ENCODE results near the gene SCAPER.

The SCAPER gene

DNA sequence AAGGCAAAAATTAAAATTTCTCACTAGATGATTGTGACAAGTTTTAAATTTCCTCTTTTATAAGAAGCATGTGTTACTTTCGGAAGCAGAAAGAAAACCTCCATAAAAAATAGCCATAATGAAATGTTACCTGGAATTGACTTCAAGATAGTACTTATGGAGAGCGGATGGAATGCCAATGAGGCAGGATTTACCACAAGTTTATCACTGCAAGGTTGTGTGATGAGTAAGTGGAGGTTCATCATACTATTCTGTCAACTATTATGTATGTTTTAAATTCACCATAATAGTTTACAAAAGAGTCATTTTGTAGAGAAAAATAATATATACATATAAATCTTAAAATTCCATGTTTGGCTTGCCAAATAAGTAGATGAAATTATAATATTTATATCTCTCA is 230.3 kb downstream of the SCAPER start:
- no peak for DNase-seq

DNA sequence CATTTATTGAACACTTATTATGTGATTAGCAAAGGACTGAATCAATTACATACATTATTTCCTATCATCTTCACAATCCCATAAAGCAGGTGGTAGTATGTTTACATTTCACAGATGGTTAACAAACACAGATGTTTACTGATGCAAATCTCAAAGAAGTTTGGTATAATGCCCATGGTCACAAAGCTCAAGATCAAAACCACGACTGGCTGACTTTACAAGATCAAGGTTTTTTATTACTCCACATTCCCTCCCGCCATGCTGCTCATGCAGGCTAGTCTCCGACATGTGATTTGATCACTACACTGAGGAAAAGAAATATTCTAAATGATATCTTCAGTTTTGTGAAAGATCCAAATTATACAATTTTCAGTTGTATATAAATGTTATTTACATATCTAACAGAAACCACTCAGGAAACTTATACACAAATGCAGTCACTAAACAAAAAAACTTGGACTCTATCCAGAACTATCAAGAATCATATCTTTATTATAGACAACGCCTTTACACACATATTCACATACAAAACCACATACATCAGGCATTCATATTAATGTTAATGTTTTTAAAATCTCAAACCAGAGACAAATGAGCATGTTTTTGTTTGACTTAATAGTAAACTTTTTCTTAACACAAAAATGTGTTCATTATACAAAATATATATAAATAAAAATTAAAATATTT is 235.5 kb downstream of the SCAPER start:
- DNase-seq, result no peak

- no peak for DNase-seq
Measured at GRCh38 chr15:76668900-76669299, 236.2 kb downstream of the SCAPER start.

DNA sequence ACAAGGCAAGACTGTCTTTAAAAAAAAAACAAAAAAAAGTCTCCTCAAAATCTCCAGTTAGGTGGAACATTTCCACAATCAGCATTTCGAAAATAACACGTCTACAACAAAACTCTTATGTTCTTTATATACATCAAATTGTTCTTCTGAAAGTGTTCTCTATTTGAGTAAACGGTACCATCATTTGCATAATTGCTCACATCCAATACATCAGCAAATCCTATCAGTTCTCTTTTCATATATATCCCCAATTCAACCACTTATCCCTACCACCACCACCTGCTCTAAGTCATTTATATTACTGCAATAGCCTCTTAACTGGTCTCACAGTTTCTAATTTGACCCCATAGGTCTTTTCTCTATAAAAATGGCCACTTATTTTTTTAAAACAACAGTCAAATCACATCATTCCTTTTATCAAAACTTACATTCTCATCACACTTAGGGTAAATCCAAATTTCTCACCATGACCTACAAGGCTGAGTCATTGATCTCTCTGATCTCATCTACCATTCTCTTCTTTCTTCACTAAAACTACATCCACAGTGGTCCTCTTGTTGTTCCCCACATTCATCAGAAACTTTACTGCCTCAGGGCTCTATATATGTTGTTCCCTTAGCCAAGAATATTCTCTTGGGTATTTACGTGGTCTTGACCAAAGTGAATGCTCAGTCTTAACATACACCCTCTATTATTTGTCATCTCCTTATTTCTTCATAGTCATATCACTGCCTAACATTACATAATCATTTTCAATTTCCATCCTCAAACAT is 237.0 kb downstream of the SCAPER start:
- no peak for DNase-seq

- no peak for DNase-seq
Measured at GRCh38 chr15:76664895-76665294, 240.2 kb downstream of the SCAPER start.

DNA sequence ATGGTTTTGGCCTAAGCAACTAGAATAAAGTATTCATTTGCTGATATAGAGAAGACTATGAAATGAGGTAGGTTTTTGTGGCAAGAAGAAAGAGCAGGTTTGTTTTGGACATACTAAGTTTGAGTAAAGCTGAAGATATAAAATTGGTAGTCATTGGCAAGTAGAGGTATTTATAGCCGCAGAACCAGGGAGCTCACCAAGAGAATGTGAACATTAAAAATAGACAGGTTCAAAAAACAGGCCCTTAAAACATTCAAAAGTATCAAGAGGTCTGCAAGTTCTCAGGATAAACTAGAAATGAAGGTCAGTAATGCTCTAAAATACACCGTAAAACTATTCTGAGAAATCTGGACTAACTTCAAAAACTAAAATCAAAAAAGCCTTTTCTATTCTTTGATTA is 240.7 kb downstream of the SCAPER start:
- no peak for DNase-seq

DNA sequence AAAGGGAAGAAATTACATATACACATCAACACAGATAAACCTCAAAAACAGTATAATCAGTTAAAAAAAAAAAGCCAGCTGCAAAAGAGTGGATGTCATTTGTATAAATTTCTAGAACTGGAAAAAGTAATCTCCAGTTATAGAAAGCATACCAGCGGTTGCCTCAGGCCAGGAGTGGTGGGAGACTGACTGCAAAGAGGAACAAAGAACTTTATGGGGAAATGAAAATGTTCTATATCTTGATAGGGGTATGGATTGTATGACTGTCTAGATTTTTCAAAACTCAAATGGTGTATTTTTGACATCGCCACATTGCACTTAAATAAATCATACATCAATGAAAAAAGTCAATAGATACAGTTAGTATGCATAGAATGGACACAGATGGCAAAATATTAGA is 241.6 kb downstream of the SCAPER start:
- DNase-seq, result no peak

GRCh38 chr15:76648732-76649444 is 256.3 kb downstream of the SCAPER start:
- DNase-seq, result no peak

- DNase-seq, result no peak
Measured at GRCh38 chr15:76647612-76648011, 257.5 kb downstream of the SCAPER start.

DNA sequence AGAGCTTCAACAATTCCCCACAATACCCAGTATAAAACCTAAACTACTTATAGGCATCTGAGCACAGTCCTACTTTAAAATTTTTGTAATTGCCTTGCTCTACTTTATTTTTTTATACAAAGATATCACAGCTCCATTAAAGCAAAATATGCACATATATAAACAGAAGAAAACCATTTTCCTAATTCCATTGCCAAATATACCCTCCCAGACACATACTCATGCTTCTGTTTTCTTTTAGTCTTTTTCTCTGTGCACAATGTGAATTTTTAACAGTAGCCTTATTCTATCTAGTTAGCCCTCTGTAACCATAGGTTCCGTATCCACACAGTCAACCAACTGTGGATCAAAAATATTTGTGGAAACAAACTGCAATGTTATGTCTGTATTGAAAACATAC is 260.5 kb downstream of the SCAPER start:
- no peak for DNase-seq

DNA sequence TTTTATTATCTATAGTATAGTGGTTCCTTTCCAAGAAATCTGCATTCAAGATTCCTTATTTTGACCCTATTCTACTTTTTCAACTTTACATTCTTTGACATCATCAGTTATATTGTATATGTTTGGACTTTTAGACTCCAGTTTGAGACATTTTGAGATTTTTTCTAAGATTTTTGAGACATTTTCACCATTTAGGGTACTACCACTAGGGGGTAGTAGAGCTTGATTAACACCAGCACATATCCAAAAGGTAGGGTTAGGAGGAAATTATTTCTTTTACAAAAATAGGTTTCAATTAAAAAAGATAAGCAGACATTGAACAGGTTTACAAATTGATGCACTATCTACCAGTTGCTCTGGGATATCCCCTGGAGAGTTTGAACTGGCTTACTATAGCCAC is 262.5 kb downstream of the SCAPER start:
- no peak for DNase-seq

GRCh38 chr15:76637166-76637565 is 268.0 kb downstream of the SCAPER start:
- no peak for DNase-seq

DNA sequence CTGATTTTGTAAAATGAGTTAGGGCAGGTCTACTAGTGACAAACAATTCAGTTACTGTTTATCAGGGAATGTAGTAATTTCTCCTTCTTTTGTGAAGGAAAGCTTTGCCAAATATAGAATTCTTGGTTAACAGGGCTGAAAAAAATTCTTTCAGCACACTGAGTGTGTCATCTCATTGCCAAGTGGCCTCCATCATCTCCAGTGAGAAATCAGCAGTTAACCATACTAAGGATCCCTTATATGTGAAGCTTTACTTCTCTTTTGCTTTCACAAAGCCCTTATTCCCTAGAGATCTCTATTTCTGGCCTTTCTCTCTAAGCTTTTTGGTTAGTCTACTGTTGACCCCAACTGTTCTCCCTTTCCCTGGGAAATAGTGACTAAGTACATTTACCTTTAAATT is 269.1 kb downstream of the SCAPER start:
- DNase-seq, result no peak

DNA sequence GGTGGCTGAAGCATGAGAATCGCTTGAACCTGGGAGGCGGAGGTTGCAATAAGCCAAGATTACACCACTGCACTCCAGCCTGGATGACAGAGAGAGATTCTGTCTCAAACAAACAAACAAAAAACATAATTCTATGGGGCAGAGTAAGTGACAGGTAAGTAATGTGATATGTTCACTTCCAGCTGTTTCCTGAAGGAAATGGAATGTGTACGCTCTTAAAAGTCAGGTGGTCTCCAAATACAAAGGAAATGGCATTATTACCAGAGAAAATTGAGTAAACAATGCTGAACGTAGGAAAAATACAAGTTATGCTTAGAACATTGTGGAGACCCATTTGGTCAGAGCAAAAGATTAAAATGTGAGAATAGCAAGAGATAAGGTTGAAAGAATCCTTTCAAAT is 278.5 kb downstream of the SCAPER start:
- no peak for DNase-seq

DNA sequence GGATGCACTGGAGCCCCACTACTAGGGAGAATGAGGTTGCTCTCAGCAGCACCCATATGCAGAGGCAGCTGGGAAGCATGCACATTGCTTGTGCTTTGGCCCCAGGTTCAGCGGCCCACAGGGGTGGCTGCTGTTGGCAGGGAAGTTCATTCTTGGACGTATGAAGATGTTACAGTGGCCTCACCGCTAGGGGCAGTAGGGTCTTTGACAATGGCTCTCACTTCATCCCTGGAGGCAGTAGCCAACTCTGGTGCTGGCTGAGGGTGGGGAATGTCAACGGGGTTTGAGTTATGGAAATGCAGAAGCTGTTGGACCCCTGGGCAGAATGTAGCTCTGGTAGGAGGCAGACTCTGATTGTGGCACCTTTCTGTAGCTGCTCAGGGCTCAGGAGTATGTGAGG is 279.9 kb downstream of the SCAPER start:
- DNase-seq, result no peak

DNA sequence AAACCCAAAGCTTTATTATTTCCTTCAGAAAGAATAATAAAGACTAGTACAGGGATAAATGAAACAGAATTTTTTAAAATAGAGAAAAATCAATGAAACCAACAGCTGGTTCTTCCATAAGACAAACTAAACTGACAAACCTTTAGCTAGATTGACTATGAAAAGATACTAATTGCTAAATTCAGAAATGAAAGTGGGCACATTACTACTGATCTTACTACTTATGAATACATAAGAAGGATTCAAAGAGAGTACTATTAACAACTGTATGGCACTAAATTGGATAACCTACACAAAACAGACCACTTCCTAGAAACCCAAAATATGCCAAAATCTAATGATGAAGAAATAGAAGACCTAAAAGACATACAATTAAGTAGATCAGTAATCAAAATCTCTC is 290.4 kb downstream of the SCAPER start:
- no peak for DNase-seq

GRCh38 chr15:76588811-76589747 is 316.1 kb downstream of the SCAPER start:
- DNase-seq, result no peak

DNA sequence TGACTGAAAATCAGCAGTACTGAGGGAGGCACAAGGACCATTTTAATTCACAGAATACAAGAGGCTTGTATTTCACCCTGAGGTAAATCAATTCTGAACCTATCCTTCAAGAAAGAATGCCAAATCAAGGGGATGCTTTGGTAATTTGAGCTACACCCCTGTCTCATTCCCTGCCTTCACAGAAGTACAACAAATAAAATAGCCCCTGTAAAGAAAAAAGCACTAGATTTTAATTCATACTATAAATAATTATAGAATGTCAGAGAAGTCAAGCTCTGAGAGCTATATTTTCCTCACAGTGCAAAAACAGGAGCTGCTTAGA is 319.6 kb downstream of the SCAPER start:
- DNase-seq, result no peak

GRCh38 chr15:76584868-76585575 is 320.1 kb downstream of the SCAPER start:
- no peak for DNase-seq

GRCh38 chr15:76582550-76582949 is 322.6 kb downstream of the SCAPER start:
- no peak for DNase-seq

All from nucleus accumbens (tissue), 56 donors.